GM12878 (cell line): ENCODE data around the gene ADAMTS4. TPM values are rescaled to one million over a fixed set of nuclear protein-coding genes. Genes with fewer than 3 reads are reported as not detected.

Source experiments
- ATF2 ChIP-seq: IDR thresholded peaks from 2 replicates; pipeline ENCODE4 v1.6.1; 2012; ENCODE audit warnings: low read length, inconsistent platforms
- GATAD2B ChIP-seq: fragments of 450-650 bp; conservative IDR thresholded peaks from 2 replicates; pipeline ENCODE4 v1.6.1; 2017; ENCODE audit warnings: low read depth, mild to moderate bottlenecking, moderate library complexity
- POLR2AphosphoS5 ChIP-seq: IDR thresholded peaks from 2 replicates; pipeline ENCODE4 v1.6.1; 2011; ENCODE audit warnings: mild to moderate bottlenecking, low read length, inconsistent platforms
- RAD51 ChIP-seq: fragments of 450-650 bp; IDR thresholded peaks from 2 replicates; pipeline ENCODE4 v1.6.1; 2016; ENCODE audit warnings: moderate library complexity, mild to moderate bottlenecking, inconsistent platforms
- SREBF2 ChIP-seq: IDR thresholded peaks from 2 replicates; pipeline ENCODE4 v1.6.1; 2012; ENCODE audit warnings: mild to moderate bottlenecking, low read length
- SRF ChIP-seq, 2 experiments: IDR thresholded peaks; 2 replicates each; pipeline ENCODE4 v1.6.1; 2011; ENCODE audit warnings: low read depth in 2 of 2, low read length in 2 of 2, mild to moderate bottlenecking in 1 of 2, moderate library complexity in 1 of 2
- TARDBP ChIP-seq: IDR thresholded peaks from 2 replicates; pipeline ENCODE4 v1.6.1; 2016; ENCODE audit warnings: borderline replicate concordance
- YY1 ChIP-seq: IDR thresholded peaks from 2 replicates; pipeline ENCODE4 v1.6.1; 2011; ENCODE audit warnings: low read depth, mild to moderate bottlenecking, low read length
- ZNF687 ChIP-seq: fragments of 450-650 bp; IDR thresholded peaks from 2 replicates; pipeline ENCODE4 v1.6.1; 2017; ENCODE audit warnings: mild to moderate bottlenecking, moderate library complexity
- polyA plus RNA-seq, 11 experiments: library from polyadenylated mRNA; depleted of rRNA in 4 of 11; unstranded in 6 of 11; stranded (reverse) in 5 of 11; fragments of >200 nt; fragmentation: Nextera tagmentation in 4 of 11; fragmentation: Illumina TruSeq in 1 of 11; extraction: Ambion mirVana in 4 of 11; extraction: Trizol in 1 of 11; gene quantifications; 1 replicate in 1 of 11; 2 replicates in 10 of 11; pipeline versions ENCODE4 v1.2.1 to v1.2.3, GENCODE V29; 2011 to 2016; ENCODE audit warnings: inconsistent platforms in 2 of 11, missing spikeins in 2 of 11, low read depth in 1 of 11
- total RNA-seq, 4 experiments: library from RNA; depleted of rRNA in 3 of 4; stranded (reverse); fragments of >200 nt in 3 of 4; fragmentation: Illumina TruSeq in 1 of 4; extraction: Trizol in 1 of 4; gene quantifications; 2 replicates each; pipeline versions ENCODE4 v1.2.1 to v1.2.3, GENCODE V29; 2013 to 2021
- TF ChIP-seq, protein P1 (sequence below): IDR thresholded peaks from 2 replicates; pipeline ENCODE4 v1.6.1; 2012; ENCODE audit warnings: improper control_type of control experiment, low read depth, low read length; ENCODE audit not compliant: insufficient replicate concordance

Gene ADAMTS4
- total and polyA plus RNA-seq, 10 of the 15 experiments (the other 5 are each of a cell fraction or from before 2014, with no cell fraction given) = 0.01 to 0.13 (median 0.05) TPM; not detected in 2

DNA sequence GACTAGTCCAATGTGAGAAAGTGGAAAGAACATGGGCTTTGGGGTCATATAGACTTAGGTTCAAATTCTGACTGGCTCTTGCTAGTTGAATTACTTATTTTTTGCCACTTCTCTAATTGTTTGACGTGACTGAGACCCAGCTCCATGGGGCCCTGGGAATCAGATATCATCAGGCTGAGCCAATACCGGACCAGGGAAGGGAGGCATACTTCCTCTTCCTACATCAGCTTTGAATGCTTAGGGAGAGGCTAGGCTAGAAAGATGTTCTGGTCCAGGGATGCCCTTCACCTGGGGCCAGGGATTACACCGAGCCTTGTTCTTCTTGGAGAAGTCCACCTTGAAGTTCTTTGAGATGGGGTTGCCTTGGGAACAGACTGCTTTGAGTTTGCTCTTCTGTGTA, 42.8 kb upstream of the ADAMTS4 start (continued):
- TF ChIP-seq ZNF687 = no peak
- no peak for TF ChIP-seq TARDBP
- TF ChIP-seq SRF (IDR thresholded peaks at IDR 0.05; ENCODE audit: low read depth in 2 of 2, low read length in 2 of 2) = no peak
- no peak for TF ChIP-seq YY1
- TF ChIP-seq ATF2 = no peak
- TF ChIP-seq GATAD2B = no peak
- no peak for TF ChIP-seq SREBF2
- no peak for TF ChIP-seq POLR2AphosphoS5
- TF ChIP-seq RAD51 = no peak
- TF ChIP-seq, protein P1, sequence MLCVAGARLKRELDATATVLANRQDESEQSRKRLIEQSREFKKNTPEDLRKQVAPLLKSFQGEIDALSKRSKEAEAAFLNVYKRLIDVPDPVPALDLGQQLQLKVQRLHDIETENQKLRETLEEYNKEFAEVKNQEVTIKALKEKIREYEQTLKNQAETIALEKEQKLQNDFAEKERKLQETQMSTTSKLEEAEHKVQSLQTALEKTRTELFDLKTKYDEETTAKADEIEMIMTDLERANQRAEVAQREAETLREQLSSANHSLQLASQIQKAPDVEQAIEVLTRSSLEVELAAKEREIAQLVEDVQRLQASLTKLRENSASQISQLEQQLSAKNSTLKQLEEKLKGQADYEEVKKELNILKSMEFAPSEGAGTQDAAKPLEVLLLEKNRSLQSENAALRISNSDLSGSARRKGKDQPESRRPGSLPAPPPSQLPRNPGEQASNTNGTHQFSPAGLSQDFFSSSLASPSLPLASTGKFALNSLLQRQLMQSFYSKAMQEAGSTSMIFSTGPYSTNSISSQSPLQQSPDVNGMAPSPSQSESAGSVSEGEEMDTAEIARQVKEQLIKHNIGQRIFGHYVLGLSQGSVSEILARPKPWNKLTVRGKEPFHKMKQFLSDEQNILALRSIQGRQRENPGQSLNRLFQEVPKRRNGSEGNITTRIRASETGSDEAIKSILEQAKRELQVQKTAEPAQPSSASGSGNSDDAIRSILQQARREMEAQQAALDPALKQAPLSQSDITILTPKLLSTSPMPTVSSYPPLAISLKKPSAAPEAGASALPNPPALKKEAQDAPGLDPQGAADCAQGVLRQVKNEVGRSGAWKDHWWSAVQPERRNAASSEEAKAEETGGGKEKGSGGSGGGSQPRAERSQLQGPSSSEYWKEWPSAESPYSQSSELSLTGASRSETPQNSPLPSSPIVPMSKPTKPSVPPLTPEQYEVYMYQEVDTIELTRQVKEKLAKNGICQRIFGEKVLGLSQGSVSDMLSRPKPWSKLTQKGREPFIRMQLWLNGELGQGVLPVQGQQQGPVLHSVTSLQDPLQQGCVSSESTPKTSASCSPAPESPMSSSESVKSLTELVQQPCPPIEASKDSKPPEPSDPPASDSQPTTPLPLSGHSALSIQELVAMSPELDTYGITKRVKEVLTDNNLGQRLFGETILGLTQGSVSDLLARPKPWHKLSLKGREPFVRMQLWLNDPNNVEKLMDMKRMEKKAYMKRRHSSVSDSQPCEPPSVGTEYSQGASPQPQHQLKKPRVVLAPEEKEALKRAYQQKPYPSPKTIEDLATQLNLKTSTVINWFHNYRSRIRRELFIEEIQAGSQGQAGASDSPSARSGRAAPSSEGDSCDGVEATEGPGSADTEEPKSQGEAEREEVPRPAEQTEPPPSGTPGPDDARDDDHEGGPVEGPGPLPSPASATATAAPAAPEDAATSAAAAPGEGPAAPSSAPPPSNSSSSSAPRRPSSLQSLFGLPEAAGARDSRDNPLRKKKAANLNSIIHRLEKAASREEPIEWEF = no peak
